NCI-H2081 (cell line): Measurements from ENCODE around the gene CHAF1A.

Source experiments
- DNase-seq, 2 experiments: peaks; one replicate each; lab custom pipeline; 2025; lab: John Stamatoyannopoulos, UW

The CHAF1A gene

GRCh38 chr19:4441994-4442818, 39.8 kb downstream of the CHAF1A start:
- DNase-seq, result no peak

GRCh38 chr19:4442819-4443146, 40.3 kb downstream of the CHAF1A start:
- DNase-seq, result no peak

GRCh38 chr19:4443188-4443587, 40.7 kb downstream of the CHAF1A start:
- DNase-seq, result no peak

GRCh38 chr19:4443966-4444764, 41.7 kb downstream of the CHAF1A start:
- DNase-seq, result no peak

GRCh38 chr19:4444765-4445741, 42.6 kb downstream of the CHAF1A start:
- no peak for DNase-seq

- no peak for DNase-seq
These were observed 43.7 kb downstream of the CHAF1A start for GRCh38 chr19:4445963-4446703.

- DNase-seq, result no peak
These were observed 44.3 kb downstream of the CHAF1A start for GRCh38 chr19:4446704-4447200.

- DNase-seq, result no peak
These were observed 45.1 kb downstream of the CHAF1A start for GRCh38 chr19:4447327-4448146.

GRCh38 chr19:4448147-4448985, 45.9 kb downstream of the CHAF1A start:
- no peak for DNase-seq

- DNase-seq, result no peak
These were observed 46.7 kb downstream of the CHAF1A start for GRCh38 chr19:4449022-4449638.

- DNase-seq, result no peak
These were observed 47.2 kb downstream of the CHAF1A start for GRCh38 chr19:4449639-4450028.

GRCh38 chr19:4452230-4452990, 50.0 kb downstream of the CHAF1A start:
- DNase-seq, result no peak

GRCh38 chr19:4453232-4454179, 51.1 kb downstream of the CHAF1A start:
- DNase-seq, result no peak

GRCh38 chr19:4454747-4455718, 52.6 kb downstream of the CHAF1A start:
- DNase-seq, result no peak

- DNase-seq, result no peak
These were observed 53.5 kb downstream of the CHAF1A start for GRCh38 chr19:4455719-4456475.
